GM19099 (cell line): ENCODE data around the gene PCIF1.

ENCODE experiments used
- POLR2A ChIP-seq: IDR thresholded peaks from 3 replicates; pipeline ENCODE4 v1.6.1; 2011; ENCODE audit warnings: low read depth; ENCODE audit not compliant: insufficient read length; ENCODE audit errors: extremely low read depth

PCIF1 gene

GRCh38 chr20:45935416-45936046 lies 1.0 kb downstream of the PCIF1 start:
- TF ChIP-seq POLR2A, result no peak

- TF ChIP-seq POLR2A, result no peak
These were observed 3.3 kb downstream of the PCIF1 start for GRCh38 chr20:45937765-45938164.

GRCh38 chr20:45938727-45939438 lies 4.4 kb downstream of the PCIF1 start:
- TF ChIP-seq POLR2A, result no peak

GRCh38 chr20:45940053-45940452 lies 5.6 kb downstream of the PCIF1 start:
- no peak for TF ChIP-seq POLR2A

- no peak for TF ChIP-seq POLR2A
These were observed 6.0 kb downstream of the PCIF1 start for GRCh38 chr20:45940469-45940868.

- TF ChIP-seq POLR2A, result no peak
These were observed 9.1 kb downstream of the PCIF1 start for GRCh38 chr20:45943613-45944012.

- TF ChIP-seq POLR2A, result no peak
These were observed 9.9 kb downstream of the PCIF1 start for GRCh38 chr20:45944151-45944964.

- TF ChIP-seq POLR2A, result no peak
These were observed 10.6 kb downstream of the PCIF1 start for GRCh38 chr20:45944965-45945677.

GRCh38 chr20:45945678-45946148 lies 11.2 kb downstream of the PCIF1 start:
- TF ChIP-seq POLR2A, result no peak

GRCh38 chr20:45946149-45946970 lies 11.9 kb downstream of the PCIF1 start:
- TF ChIP-seq POLR2A, result no peak

- no peak for TF ChIP-seq POLR2A
These were observed 12.8 kb downstream of the PCIF1 start for GRCh38 chr20:45947110-45947866.

GRCh38 chr20:45948261-45948733 lies 13.8 kb downstream of the PCIF1 start:
- TF ChIP-seq POLR2A, result no peak
